PC-9 (cell line): Measurements from ENCODE around the gene SMCO2.

ENCODE experiments used
- CTCF ChIP-seq: fragments of 200-600 bp; sonication (generic); conservative IDR thresholded peaks from 2 replicates; pipeline ENCODE4 v1.6.1; 2017; ENCODE audit warnings: mixed run types, antibody characterized with exemption, mild to moderate bottlenecking, moderate library complexity
- EZH2 ChIP-seq: fragments of 200-600 bp; sonication (generic); IDR thresholded peaks from 2 replicates; pipeline ENCODE4 v1.8.0; 2017; ENCODE audit warnings: antibody characterized with exemption, low read depth

DNA sequence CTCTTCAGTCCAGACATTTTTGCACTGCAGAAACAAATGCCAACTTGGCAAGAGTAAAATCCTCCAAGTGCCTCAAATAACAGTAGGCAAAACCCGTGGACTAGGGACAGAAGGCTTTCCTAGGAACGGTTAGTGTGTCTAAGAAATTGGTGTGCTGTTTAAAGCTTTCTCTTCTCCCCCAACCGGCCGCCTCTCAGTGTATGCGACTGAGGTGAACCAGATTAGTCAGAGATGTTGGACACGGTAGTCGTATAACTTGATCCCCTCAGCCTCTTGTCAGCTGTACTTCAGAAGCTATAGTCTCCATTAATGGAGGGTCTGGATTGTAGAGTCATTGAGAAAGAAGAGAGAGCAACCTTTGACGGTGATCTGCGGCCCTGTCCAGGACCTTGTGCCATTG lies 99.1 kb downstream of the SMCO2 start:
- TF ChIP-seq CTCF (no peak), EZH2 (no peak)
